Measurements from ENCODE around the gene PSME2. TPM values are rescaled to one million over a fixed set of nuclear protein-coding genes. Genes with fewer than 3 reads are reported as not detected.

Gene PSME2
- total and polyA plus RNA-seq, 9 of the 15 experiments (the other 6 are each of a cell fraction or from before 2014, with no cell fraction given), result 111 to 579 (median 159) TPM

DNA sequence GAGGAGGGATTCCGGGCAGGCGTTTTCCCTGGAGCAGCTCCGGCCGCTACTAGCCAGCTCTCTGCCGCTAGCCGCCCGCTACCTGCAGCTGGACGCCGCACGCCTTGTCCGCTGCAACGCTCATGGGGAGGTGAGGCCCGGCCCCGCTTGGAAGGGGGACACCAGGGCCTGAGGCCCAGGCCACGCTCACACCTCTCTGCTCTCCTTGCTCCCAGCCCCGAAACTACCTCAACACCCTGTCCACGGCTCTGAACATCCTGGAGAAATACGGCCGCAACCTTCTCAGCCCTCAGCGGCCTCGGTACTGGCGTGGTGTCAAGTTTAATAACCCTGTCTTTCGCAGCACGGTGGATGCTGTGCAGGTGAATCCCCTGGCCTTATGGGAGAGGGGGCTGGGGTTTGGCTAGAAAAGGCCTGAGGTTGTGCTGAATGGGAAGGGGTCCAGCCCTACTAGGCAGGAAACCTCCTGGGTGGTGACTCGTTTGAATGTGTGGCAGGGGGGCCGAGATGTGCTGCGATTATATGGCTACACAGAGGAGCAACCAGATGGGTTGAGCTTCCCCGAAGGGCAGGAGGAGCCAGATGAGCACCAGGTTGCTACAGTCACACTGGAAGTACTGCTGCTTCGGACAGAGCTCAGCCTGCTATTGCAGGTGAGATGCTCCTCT lies 1.5 kb upstream of the PSME2 start (continued):
- TF ChIP-seq, protein P1, sequence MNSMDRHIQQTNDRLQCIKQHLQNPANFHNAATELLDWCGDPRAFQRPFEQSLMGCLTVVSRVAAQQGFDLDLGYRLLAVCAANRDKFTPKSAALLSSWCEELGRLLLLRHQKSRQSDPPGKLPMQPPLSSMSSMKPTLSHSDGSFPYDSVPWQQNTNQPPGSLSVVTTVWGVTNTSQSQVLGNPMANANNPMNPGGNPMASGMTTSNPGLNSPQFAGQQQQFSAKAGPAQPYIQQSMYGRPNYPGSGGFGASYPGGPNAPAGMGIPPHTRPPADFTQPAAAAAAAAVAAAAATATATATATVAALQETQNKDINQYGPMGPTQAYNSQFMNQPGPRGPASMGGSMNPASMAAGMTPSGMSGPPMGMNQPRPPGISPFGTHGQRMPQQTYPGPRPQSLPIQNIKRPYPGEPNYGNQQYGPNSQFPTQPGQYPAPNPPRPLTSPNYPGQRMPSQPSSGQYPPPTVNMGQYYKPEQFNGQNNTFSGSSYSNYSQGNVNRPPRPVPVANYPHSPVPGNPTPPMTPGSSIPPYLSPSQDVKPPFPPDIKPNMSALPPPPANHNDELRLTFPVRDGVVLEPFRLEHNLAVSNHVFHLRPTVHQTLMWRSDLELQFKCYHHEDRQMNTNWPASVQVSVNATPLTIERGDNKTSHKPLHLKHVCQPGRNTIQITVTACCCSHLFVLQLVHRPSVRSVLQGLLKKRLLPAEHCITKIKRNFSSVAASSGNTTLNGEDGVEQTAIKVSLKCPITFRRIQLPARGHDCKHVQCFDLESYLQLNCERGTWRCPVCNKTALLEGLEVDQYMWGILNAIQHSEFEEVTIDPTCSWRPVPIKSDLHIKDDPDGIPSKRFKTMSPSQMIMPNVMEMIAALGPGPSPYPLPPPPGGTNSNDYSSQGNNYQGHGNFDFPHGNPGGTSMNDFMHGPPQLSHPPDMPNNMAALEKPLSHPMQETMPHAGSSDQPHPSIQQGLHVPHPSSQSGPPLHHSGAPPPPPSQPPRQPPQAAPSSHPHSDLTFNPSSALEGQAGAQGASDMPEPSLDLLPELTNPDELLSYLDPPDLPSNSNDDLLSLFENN (IDR thresholded peaks at IDR 0.05; ENCODE audit: low read depth in 2 of 2, low read length in 2 of 2), result no peak
- TF ChIP-seq, protein P2, sequence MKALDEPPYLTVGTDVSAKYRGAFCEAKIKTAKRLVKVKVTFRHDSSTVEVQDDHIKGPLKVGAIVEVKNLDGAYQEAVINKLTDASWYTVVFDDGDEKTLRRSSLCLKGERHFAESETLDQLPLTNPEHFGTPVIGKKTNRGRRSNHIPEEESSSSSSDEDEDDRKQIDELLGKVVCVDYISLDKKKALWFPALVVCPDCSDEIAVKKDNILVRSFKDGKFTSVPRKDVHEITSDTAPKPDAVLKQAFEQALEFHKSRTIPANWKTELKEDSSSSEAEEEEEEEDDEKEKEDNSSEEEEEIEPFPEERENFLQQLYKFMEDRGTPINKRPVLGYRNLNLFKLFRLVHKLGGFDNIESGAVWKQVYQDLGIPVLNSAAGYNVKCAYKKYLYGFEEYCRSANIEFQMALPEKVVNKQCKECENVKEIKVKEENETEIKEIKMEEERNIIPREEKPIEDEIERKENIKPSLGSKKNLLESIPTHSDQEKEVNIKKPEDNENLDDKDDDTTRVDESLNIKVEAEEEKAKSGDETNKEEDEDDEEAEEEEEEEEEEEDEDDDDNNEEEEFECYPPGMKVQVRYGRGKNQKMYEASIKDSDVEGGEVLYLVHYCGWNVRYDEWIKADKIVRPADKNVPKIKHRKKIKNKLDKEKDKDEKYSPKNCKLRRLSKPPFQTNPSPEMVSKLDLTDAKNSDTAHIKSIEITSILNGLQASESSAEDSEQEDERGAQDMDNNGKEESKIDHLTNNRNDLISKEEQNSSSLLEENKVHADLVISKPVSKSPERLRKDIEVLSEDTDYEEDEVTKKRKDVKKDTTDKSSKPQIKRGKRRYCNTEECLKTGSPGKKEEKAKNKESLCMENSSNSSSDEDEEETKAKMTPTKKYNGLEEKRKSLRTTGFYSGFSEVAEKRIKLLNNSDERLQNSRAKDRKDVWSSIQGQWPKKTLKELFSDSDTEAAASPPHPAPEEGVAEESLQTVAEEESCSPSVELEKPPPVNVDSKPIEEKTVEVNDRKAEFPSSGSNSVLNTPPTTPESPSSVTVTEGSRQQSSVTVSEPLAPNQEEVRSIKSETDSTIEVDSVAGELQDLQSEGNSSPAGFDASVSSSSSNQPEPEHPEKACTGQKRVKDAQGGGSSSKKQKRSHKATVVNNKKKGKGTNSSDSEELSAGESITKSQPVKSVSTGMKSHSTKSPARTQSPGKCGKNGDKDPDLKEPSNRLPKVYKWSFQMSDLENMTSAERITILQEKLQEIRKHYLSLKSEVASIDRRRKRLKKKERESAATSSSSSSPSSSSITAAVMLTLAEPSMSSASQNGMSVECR (CRISPR knock-in tag; IDR thresholded peaks at IDR 0.05), result 0 out of 2 replicates have a peak, but pooled peaks have one; percentile 17
- TF ChIP-seq, protein P3, sequence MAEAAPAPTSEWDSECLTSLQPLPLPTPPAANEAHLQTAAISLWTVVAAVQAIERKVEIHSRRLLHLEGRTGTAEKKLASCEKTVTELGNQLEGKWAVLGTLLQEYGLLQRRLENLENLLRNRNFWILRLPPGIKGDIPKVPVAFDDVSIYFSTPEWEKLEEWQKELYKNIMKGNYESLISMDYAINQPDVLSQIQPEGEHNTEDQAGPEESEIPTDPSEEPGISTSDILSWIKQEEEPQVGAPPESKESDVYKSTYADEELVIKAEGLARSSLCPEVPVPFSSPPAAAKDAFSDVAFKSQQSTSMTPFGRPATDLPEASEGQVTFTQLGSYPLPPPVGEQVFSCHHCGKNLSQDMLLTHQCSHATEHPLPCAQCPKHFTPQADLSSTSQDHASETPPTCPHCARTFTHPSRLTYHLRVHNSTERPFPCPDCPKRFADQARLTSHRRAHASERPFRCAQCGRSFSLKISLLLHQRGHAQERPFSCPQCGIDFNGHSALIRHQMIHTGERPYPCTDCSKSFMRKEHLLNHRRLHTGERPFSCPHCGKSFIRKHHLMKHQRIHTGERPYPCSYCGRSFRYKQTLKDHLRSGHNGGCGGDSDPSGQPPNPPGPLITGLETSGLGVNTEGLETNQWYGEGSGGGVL (CRISPR knock-in tag; IDR thresholded peaks at IDR 0.05), result no peak
- TF ChIP-seq, protein P4, sequence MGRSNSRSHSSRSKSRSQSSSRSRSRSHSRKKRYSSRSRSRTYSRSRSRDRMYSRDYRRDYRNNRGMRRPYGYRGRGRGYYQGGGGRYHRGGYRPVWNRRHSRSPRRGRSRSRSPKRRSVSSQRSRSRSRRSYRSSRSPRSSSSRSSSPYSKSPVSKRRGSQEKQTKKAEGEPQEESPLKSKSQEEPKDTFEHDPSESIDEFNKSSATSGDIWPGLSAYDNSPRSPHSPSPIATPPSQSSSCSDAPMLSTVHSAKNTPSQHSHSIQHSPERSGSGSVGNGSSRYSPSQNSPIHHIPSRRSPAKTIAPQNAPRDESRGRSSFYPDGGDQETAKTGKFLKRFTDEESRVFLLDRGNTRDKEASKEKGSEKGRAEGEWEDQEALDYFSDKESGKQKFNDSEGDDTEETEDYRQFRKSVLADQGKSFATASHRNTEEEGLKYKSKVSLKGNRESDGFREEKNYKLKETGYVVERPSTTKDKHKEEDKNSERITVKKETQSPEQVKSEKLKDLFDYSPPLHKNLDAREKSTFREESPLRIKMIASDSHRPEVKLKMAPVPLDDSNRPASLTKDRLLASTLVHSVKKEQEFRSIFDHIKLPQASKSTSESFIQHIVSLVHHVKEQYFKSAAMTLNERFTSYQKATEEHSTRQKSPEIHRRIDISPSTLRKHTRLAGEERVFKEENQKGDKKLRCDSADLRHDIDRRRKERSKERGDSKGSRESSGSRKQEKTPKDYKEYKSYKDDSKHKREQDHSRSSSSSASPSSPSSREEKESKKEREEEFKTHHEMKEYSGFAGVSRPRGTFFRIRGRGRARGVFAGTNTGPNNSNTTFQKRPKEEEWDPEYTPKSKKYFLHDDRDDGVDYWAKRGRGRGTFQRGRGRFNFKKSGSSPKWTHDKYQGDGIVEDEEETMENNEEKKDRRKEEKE (IDR thresholded peaks at IDR 0.05; ENCODE audit: borderline replicate concordance in 1 of 2, control insufficient read depth in 1 of 2, low read depth in 2 of 2, low read length in 1 of 2), result no peak

Data from K562 (cell line).